GM10266 (cell line): ENCODE data around the gene LRRC8A.

Source experiments
- DNase-seq: peaks from one replicate; pipeline ENCODE4 v3.0.0; 2012; ENCODE audit errors: extremely low spot score
- TF ChIP-seq, protein P1 (sequence below): IDR thresholded peaks from 2 replicates; pipeline ENCODE4 v1.5.1; 2012; ENCODE audit warnings: mild to moderate bottlenecking, low read depth; ENCODE audit not compliant: control insufficient read depth, insufficient read depth; ENCODE audit errors: missing control alignments

LRRC8A gene

DNA sequence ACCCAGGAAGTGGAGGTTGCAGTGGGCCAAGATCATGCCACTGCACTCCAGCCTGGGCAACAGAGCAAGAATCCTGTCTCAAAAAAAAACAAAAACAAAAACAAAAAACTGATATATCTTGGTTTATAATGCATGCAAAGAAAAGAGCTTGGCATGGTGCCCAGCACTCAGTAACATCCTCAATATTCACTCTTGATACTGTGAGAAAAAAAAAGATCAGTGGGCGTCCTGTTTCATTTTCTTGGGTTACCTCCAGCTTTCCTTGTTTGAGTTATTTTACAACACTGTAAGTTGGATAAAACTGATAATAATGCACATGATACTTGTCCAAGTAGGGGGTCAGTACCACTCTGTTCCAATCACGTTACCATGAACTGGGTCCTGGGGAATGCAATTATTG is 46.7 kb downstream of the LRRC8A start:
- no peak for DNase-seq
- TF ChIP-seq, protein P1, sequence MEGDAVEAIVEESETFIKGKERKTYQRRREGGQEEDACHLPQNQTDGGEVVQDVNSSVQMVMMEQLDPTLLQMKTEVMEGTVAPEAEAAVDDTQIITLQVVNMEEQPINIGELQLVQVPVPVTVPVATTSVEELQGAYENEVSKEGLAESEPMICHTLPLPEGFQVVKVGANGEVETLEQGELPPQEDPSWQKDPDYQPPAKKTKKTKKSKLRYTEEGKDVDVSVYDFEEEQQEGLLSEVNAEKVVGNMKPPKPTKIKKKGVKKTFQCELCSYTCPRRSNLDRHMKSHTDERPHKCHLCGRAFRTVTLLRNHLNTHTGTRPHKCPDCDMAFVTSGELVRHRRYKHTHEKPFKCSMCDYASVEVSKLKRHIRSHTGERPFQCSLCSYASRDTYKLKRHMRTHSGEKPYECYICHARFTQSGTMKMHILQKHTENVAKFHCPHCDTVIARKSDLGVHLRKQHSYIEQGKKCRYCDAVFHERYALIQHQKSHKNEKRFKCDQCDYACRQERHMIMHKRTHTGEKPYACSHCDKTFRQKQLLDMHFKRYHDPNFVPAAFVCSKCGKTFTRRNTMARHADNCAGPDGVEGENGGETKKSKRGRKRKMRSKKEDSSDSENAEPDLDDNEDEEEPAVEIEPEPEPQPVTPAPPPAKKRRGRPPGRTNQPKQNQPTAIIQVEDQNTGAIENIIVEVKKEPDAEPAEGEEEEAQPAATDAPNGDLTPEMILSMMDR: no peak

- TF ChIP-seq, protein P1: no peak
- DNase-seq: no peak
Measured at GRCh38 chr9:128929560-128929959, 47.6 kb downstream of the LRRC8A start.

GRCh38 chr9:128933731-128934130 is 51.8 kb downstream of the LRRC8A start:
- TF ChIP-seq, protein P1: no peak
- no peak for DNase-seq

DNA sequence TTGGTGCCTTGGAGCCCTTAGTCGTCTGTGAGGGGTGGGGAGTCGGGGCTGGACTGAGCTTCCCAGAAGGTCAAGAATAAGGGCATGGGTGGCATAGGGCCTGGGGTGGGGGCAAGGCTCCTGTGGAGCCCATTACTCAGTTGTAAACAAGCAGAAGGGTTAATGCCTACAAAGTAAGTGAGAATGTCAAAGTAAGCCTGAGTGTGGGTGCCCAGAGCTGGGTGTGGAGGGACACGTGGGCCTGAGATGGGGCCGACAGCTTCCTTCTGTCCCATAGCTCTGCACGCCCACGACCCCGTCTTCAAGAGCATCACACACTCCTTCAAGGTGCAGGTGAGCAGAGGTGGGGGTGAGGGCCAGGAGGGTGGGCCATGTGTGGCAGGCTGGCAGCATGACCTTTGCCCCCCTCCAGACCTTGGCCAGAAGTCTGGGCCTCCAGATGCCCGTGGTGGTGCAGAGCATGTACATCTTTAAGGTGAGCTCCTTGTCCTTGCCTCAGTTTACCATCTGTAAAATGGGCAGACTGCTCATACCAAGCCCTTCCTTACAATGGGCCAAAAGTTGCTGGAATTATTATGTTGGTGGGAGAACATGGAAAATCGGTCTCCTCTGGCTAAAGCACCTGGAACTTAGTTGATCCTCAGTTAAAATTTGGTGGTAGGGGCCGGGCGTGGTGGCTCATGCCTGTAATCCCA is 54.4 kb downstream of the LRRC8A start:
- no peak for DNase-seq
- TF ChIP-seq, protein P1: no peak

DNA sequence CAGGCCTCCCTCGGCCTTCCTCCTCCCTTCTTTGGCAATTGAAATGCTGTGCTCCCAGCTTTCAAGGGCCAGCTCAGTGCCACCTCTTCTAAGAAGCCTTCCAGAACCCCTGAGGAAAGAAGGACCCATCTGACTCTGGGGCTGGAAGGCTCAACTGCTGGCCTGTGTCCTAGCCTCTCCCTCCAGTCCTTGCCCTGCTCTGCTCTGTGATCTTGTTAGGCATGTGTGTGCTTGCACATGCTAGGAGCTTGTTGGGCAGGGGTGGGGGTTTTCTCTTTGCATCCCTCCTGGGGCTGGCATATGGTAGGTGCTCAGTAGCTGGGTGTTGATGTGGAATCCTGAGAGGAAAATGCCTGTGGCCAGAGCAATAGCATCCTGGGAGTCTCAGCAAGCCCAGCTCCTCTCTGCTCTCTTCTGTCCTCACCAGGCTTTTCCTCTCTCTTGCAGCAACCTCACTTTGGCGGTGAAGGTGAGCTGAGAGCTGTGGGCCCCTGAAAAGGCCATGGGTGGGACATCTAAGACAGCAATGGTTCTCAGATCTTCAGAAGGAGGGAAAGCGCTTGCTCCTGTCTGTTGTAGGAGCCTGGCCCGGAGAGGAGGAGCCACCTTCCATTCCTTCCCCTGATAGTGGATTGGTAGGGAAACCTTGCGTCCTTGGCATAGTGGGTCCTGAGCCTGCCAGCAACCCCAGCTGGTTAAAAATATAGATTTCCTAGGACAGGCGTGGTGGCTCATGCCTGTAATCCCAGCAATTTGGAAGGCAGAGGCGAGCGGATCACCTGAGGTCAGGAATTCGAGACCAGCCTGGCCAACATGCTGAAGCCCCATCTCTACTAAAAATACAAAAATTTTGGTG is 55.6 kb downstream of the LRRC8A start:
- no peak for DNase-seq
- TF ChIP-seq, protein P1: no peak

DNA sequence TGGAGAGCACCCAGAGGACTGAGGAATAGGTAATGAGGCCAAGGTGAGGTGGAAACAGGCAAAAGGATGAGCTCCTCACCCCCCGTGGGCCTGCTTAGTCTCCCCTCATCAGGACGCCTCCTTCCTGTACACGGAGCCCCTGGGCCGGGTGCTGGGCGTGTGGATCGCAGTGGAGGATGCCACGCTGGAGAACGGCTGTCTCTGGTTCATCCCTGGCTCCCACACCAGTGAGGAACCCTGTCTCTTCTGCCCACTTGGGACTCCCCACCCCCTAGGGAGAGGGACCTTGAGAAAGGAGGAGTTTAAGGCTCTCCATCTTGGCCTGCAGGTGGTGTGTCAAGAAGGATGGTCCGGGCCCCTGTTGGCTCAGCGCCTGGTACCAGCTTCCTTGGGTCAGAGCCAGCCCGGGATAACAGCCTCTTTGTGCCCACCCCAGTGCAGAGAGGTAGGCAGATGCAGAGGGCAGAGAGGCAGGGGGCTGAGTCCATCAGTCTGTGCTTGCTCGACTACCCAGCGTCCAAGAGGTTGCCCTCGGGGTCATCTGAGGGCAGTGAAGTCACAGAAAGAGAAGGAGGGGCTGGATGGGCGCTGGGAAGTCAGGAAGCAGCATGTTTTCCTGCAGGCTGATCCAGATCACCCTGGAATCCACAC is 58.5 kb downstream of the LRRC8A start:
- DNase-seq: no peak
- TF ChIP-seq, protein P1: no peak
